Lower lobe of right lung (tissue), 2 donors: Measurements from ENCODE around the gene IFI35. TPM values are rescaled to one million over a fixed set of nuclear protein-coding genes. Genes with fewer than 3 reads are reported as not detected.

Source experiments
- ATAC-seq, 2 donors: fragments of 200-7000 bp; cut with Tn5 transposase; one replicate each; pipeline ENCODE4 v1.9.1; 2020 to 2022; ENCODE audit warnings: mild to moderate bottlenecking in 2 of 2, moderate library complexity in 2 of 2
- DNase-seq: peaks from one replicate; pipeline ENCODE4 v3.0.0-alpha.2; 2020
- H3K27ac ChIP-seq: fragments of 200-600 bp; one replicate; pipeline ENCODE4 v1.8.0; 2022
- H3K27me3 ChIP-seq: fragments of 200-600 bp; one replicate; pipeline ENCODE4 v1.8.0; 2022; ENCODE audit warnings: low read depth
- H3K36me3 ChIP-seq: fragments of 200-600 bp; one replicate; pipeline ENCODE4 v1.8.0; 2022; ENCODE audit warnings: mild to moderate bottlenecking
- H3K4me1 ChIP-seq: fragments of 200-600 bp; one replicate; pipeline ENCODE4 v1.8.0; 2022
- H3K4me3 ChIP-seq: fragments of 200-600 bp; one replicate; pipeline ENCODE4 v1.8.0; 2022; ENCODE audit warnings: mild to moderate bottlenecking
- H3K9me3 ChIP-seq: fragments of 200-600 bp; one replicate; pipeline ENCODE4 v1.8.0; 2022
- intact Hi-C: fragments of 100-400 bp; cut with DNase I; formaldehyde crosslinking; loops from one replicate; pipeline ENCODE4 v1.11.0; 2022
- total RNA-seq: library from RNA; stranded (reverse); fragmentation: NEBNext Ultra II Directional; extraction: Animal tissue kit (Norgen Biotek cat#: 25700); gene quantifications from one replicate; pipeline ENCODE4 v1.2.1, GENCODE V29; 2021
- TF ChIP-seq, protein P1 (sequence below): fragments of 200-600 bp; IDR thresholded peaks from one replicate; pipeline ENCODE4 v1.8.0; 2022; ENCODE audit warnings: antibody characterized with exemption, mild to moderate bottlenecking
- donor health status: DM: no; HTN: yes; CAD: no; lungs with severe emphysema.

Gene IFI35
- total RNA-seq, 1 donor from 2014 or later = 61.5 TPM

DNA sequence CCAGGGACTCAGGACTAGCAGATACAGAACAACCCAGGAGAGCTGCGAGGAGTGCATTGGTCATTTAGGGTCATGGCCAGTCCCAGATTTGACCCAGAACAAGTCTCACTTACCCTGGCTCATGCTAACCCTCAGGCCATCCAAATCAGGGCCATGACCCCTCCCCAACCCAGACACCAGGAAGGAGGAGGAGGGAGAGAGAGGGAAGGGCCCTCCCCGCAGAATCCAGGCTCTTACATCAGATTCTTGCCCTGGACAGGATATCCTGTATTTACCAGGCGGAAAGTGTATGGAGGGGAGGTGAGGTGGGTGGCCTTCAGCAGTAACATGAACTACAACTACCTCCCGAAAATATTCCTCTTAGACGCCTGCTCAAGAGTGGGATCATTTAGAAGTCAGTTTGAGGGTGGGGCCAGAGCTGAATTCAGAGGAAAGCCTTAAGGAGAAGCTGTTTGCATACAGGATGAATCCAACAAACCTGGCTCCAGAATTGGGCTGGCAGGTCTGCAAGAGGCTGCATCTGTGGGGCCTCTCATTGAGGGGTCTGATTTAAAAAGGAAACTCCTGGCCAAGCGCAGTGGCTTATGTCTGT, 13.5 kb downstream of the IFI35 start:
- peaks cover 66% of the 10 kb centered on the region for H3K4me1 ChIP-seq
- H3K9me3 ChIP-seq = no peaks in the 10 kb centered on the region
- intact Hi-C loops = no loop called here
- H3K4me3 ChIP-seq = peak overlapping the region; percentile 100
- H3K27me3 ChIP-seq = no peaks in the 10 kb centered on the region
- peaks cover 34% of the 10 kb centered on the region for H3K36me3 ChIP-seq
- no peak for ATAC-seq
- H3K27ac ChIP-seq = peak overlapping the region; percentile 89
- TF ChIP-seq, protein P1, sequence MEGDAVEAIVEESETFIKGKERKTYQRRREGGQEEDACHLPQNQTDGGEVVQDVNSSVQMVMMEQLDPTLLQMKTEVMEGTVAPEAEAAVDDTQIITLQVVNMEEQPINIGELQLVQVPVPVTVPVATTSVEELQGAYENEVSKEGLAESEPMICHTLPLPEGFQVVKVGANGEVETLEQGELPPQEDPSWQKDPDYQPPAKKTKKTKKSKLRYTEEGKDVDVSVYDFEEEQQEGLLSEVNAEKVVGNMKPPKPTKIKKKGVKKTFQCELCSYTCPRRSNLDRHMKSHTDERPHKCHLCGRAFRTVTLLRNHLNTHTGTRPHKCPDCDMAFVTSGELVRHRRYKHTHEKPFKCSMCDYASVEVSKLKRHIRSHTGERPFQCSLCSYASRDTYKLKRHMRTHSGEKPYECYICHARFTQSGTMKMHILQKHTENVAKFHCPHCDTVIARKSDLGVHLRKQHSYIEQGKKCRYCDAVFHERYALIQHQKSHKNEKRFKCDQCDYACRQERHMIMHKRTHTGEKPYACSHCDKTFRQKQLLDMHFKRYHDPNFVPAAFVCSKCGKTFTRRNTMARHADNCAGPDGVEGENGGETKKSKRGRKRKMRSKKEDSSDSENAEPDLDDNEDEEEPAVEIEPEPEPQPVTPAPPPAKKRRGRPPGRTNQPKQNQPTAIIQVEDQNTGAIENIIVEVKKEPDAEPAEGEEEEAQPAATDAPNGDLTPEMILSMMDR = no peak
- DNase-seq = no peak

- intact Hi-C loops = no loop called here
These were observed 14.5 kb downstream of the IFI35 start for GRCh38 chr17:43020789-43021740.

DNA sequence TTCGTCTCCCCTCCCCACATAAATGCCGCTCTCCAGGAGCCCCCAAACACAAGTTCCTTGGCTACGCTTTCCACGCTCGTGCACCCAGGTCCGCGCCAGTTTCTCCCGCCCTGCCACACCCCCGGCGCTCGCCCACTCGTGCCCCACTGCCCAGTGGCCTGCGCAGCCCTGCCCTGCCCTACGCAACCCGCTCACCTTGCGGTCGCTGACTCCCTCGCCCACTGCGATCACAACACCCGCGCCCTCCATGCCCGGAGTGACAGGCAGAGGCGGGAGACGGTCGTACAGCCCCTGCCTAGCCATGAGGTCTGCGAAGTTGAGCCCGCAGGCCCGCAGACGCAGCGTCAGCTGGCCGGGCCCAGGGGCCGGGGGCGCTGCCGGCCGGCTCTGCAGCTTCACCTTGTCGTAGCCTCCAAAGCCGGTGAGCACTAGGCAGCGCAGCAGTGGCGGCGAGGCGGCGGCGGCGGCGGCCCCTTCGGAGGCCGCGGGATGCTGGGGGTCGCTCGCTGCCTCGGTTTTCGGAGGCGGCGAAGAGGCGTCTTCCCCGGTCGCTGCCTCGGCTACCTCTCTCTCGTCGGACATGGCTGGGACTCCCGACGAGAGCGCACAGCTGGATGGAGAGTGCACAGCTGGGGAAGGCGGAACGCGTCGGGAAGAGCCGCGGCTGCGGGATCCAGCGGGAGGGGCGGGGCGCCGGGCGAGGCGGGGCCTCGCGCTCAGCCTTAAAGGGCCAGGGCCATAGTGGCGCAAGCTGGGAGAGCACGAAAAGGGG, 15.3 kb downstream of the IFI35 start, which contains the start of gene VAT1:
Gene VAT1, minus strand, starts transcription at position 645 of the 772 bp plus-strand sequence. Its CDS starts 63 bp downstream, at position 582.
- DNase-seq = peak; percentile 89
- Histone ChIP-seq H3K27ac (peak within 1 kb of the TSS; percentile 89), H3K4me3 (peak within 1 kb of the TSS; percentile 100), H3K4me1 (peaks cover 49% of the 10 kb centered on the region), H3K9me3 (no peaks in the 10 kb centered on the region), H3K27me3 (no peaks in the 10 kb centered on the region), H3K36me3 (peaks cover 16% of the 10 kb centered on the region)
- ATAC-seq = peak; percentile 84 to 87
- intact Hi-C loops = no loop called here
- TF ChIP-seq, protein P1 = no peak

More at GRCh38 chr17:43020789-43021740, 14.5 kb downstream of the IFI35 start:
- Histone ChIP-seq H3K27me3 (no peaks in the 10 kb centered on the region), H3K4me3 (peak overlapping the region; percentile 100), H3K9me3 (no peaks in the 10 kb centered on the region), H3K27ac (peak overlapping the region; percentile 89), H3K4me1 (peaks cover 57% of the 10 kb centered on the region), H3K36me3 (peaks cover 25% of the 10 kb centered on the region)
- DNase-seq (peak; percentile 87), ATAC-seq (peak; percentile 48 to 52)
- TF ChIP-seq, protein P1 = no peak

GRCh38 chr17:43024407-43025289, 18.1 kb downstream of the IFI35 start, which contains the start of gene RND2:
TSS of gene RND2 (plus strand) at chr17:43025231. CDS start at chr17:43025348, 117 bp downstream.
- H3K4me1 ChIP-seq = peaks cover 31% of the 10 kb centered on the region
- no peaks in the 10 kb centered on the region for H3K27me3 ChIP-seq
- ATAC-seq = peak; percentile 73 to 84
- peak within 1 kb of the TSS; percentile 70 for H3K4me3 ChIP-seq
- H3K36me3 ChIP-seq = no peaks in the 10 kb centered on the region
- TF ChIP-seq, protein P1 = peak; percentile 67
- DNase-seq = peak; percentile 89
- H3K9me3 ChIP-seq = no peaks in the 10 kb centered on the region
- intact Hi-C loops = no loop called here
- H3K27ac ChIP-seq = peak within 1 kb of the TSS; percentile 73
